Stimulated activated naive CD8-positive, alpha-beta T cell treated with anti-CD3 and anti-CD28 coated beads, Interleukin-15, Interleukin-2, amounts not matched to agents 100 U/mL and 50 U/mL, for 24 hours (primary cell): ENCODE data around the gene ANKH.

Experiments
- ATAC-seq: fragments of 150-1000 bp; cut with Tn5 transposase; one replicate; pipeline ENCODE4 v1.10.0; 2021
- DNase-seq: peaks from one replicate; pipeline ENCODE4 v3.0.0; 2021

ANKH gene

GRCh38 chr5:14664270-14665100 is 207.1 kb downstream of the ANKH start, which contains the start of gene OTULIN:
OTULIN (plus strand) TSS chr5:14664718; CDS start chr5:14664826, 108 bp downstream.
- DNase-seq (peak; percentile 90), ATAC-seq (peak; percentile 84)

GRCh38 chr5:14663734-14664269 is 207.8 kb downstream of the ANKH start:
- ATAC-seq, result no peak
- DNase-seq, result peak; percentile 36

- DNase-seq (no peak), ATAC-seq (no peak)
These were observed 208.8 kb downstream of the ANKH start for GRCh38 chr5:14662721-14663260.

- ATAC-seq (no peak), DNase-seq (no peak)
These were observed 210.7 kb downstream of the ANKH start for GRCh38 chr5:14660833-14661232.

GRCh38 chr5:14659821-14660607 is 211.6 kb downstream of the ANKH start:
- ATAC-seq (no peak), DNase-seq (no peak)

- DNase-seq (no peak), ATAC-seq (no peak)
These were observed 214.7 kb downstream of the ANKH start for GRCh38 chr5:14656898-14657297.

- no peak for ATAC-seq
- no peak for DNase-seq
These were observed 216.3 kb downstream of the ANKH start for GRCh38 chr5:14655146-14655741.
